Measurements from ENCODE around the gene STK39.

DNA sequence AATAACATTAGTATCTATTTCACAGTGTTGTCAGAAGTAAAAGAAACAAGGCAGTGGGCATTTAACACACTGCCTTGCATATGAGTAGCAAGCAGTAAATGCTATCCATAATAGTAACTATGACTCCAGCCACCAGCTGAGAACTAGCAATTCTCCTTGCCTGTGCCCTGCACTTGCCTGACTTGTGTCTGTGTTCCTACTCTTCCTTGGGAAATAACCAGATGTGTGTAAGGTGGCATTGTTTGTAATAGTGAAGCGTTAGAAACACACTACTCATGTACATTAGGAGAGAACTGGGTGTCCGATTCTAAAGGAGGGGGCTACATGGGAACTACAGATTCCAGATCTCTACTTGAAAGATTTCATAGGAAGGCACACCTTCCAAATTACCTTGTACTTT, 197.8 kb downstream of the STK39 start:
- TF ChIP-seq, protein P1, sequence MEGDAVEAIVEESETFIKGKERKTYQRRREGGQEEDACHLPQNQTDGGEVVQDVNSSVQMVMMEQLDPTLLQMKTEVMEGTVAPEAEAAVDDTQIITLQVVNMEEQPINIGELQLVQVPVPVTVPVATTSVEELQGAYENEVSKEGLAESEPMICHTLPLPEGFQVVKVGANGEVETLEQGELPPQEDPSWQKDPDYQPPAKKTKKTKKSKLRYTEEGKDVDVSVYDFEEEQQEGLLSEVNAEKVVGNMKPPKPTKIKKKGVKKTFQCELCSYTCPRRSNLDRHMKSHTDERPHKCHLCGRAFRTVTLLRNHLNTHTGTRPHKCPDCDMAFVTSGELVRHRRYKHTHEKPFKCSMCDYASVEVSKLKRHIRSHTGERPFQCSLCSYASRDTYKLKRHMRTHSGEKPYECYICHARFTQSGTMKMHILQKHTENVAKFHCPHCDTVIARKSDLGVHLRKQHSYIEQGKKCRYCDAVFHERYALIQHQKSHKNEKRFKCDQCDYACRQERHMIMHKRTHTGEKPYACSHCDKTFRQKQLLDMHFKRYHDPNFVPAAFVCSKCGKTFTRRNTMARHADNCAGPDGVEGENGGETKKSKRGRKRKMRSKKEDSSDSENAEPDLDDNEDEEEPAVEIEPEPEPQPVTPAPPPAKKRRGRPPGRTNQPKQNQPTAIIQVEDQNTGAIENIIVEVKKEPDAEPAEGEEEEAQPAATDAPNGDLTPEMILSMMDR (conservative IDR thresholded peaks at IDR 0.05; ENCODE audit: low read depth, low read length): no peak
- TF ChIP-seq EZH2 (IDR thresholded peaks at IDR 0.05; ENCODE audit: borderline replicate concordance, low read depth, low read length, poor library complexity, severe bottlenecking): no peak

All from A673 (cell line).